Hematopoietic multipotent progenitor cell treated with erythropoietin and hydrocortisone succinate and interleukin-3 and kit ligand, for 4 days (in vitro differentiated cells): ENCODE data around the gene INIP.
A peak's percentile ranks its signal among the peaks of the same experiment; 100 is the strongest.

Source experiments
- DNase-seq: peaks from one replicate; pipeline ENCODE4 v3.0.0-alpha.2; 2015

INIP gene

GRCh38 chr9:112665347-112665746, 52.6 kb downstream of the INIP start:
- DNase-seq = peak; percentile 28

GRCh38 chr9:112664531-112664930, 53.4 kb downstream of the INIP start:
- DNase-seq = no peak

DNA sequence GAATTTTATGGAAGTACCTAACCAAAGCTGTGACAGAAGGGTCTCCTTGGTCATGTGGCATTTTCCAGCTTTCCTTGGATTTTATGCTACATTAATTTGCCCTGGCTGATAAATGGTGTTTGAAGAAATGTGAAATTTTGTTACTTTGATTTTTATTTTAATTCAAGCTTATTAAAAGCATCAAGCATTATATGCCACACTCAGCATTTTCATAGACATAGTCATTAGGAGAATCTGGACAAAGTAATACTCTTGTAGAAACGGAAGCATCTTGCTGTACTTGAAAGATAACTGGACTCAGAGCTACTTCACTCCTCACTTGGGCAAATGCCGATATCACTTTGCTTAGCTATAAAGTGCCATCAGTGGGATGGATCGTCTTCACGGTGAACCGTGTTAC, 54.2 kb downstream of the INIP start:
- no peak for DNase-seq

- DNase-seq = no peak
Observed at GRCh38 chr9:112659906-112660305, 58.0 kb downstream of the INIP start.

DNA sequence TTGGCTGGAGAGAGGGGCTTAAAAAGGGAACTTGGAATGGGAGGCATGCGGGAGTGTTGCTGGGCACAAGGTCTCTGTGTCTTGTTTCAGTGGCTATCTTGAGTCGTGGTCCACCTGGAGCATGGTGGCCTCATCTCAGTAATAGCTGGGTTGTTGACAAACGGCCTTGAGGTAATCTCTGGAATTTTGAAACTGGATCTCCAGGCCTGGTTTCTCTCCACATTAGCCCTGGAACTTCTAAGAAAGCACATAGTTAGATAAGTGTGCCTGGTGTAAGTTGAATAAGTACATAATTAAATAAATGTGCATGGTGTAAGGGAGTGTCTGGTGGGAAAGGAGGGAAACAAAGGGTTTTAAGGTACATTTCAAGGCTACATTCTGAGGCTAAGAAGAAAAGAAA, 62.2 kb downstream of the INIP start:
- no peak for DNase-seq

- no peak for DNase-seq
Observed at GRCh38 chr9:112654282-112654681, 63.6 kb downstream of the INIP start.

DNA sequence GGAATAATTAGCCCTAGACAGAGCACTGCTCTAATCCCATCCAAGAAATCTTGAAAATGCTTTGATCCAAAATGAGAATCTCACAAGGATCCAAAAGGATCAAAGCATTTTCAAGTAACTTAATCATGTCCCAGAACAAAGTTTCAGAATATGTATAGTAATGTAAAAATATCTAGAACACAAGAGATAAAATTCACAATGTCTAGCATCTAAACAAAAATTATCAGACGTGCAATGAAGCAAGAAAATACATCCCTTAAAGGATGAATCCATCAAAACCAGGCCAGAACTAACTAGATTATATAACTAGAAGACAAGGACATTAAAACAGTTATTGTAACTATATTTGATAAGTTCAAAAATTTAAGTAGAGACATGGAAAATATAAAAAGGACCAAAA, 69.3 kb downstream of the INIP start:
- DNase-seq = no peak

- DNase-seq = no peak
Observed at GRCh38 chr9:112647596-112647995, 70.3 kb downstream of the INIP start.

- DNase-seq = no peak
Observed at GRCh38 chr9:112642126-112642525, 75.8 kb downstream of the INIP start.

GRCh38 chr9:112640311-112640710, 77.6 kb downstream of the INIP start:
- DNase-seq = no peak
